T-helper 2 cell treated with Interferon-gamma antibody and Interleukin-4, amounts not matched to agents 5 μg/mL and 100 μg/mL, for 36 hours (primary cell): Measurements from ENCODE around the gene MAZ.

Source experiments
- DNase-seq: peaks from one replicate; pipeline ENCODE4 v3.0.0; 2021; ENCODE audit warnings: low spot score
- H3K27ac Mint-ChIP-seq: one replicate; pipeline ENCODE4 v1.8.0; 2021; ENCODE audit warnings: mild to moderate bottlenecking, mixed read lengths
- H3K27me3 Mint-ChIP-seq: one replicate; pipeline ENCODE4 v1.8.0; 2021; ENCODE audit warnings: low read depth, mixed read lengths
- H3K36me3 Mint-ChIP-seq: one replicate; pipeline ENCODE4 v1.8.0; 2021; ENCODE audit warnings: low read depth, mixed read lengths
- H3K4me1 Mint-ChIP-seq: one replicate; pipeline ENCODE4 v1.8.0; 2021; ENCODE audit warnings: low read depth, mixed read lengths
- H3K4me3 Mint-ChIP-seq: one replicate; pipeline ENCODE4 v1.8.0; 2022; ENCODE audit warnings: mild to moderate bottlenecking, moderate library complexity, mixed read lengths
- H3K9me3 Mint-ChIP-seq: one replicate; pipeline ENCODE4 v1.8.0; 2021; ENCODE audit warnings: mixed read lengths

Gene MAZ

DNA sequence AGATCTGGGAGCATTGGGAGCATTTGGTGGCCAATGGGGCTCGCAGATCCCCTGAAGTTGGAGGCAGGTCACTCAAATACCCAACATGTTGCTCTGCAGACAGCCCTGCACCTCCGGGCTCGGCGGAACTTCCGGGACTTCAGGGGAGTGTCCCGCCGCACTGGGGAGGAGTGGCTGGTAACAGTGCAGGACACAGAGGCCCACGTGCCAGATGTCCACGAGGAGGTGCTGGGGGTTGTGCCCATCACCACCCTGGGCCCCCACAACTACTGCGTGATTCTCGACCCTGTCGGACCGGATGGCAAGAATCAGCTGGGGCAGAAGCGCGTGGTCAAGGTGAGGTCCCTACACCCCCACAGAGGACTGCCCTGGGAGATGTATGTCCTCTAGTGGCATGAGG is 30.3 kb downstream of the MAZ start:
- Mint-ChIP-seq H3K27ac (no peak overlapping the region), H3K9me3 (no peaks in the 10 kb centered on the region), H3K27me3 (no peaks in the 10 kb centered on the region), H3K36me3 (peaks cover 42% of the 10 kb centered on the region), H3K4me1 (no peaks in the 10 kb centered on the region), H3K4me3 (no peak overlapping the region)
- no peak for DNase-seq

DNA sequence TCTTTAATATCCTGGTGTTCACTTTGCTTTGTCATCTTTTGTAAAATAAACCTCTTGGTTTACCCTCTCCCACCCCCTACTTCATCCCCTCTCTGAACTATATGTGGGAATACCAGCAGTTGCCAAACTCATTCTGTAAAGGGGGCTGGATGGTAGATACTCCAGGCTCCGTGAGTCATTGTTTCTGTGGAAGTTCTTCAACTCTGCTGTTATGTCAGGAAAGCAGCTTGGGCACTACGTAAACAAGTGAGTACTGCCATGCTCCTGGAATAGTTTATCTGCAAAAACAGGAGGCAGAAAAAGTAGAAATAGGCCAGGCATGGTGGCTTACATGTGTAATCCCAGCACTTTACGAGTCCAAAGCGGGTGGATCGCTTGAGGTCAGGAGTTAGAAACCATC is 31.5 kb downstream of the MAZ start:
- H3K36me3 Mint-ChIP-seq = peaks cover 41% of the 10 kb centered on the region
- H3K9me3 Mint-ChIP-seq = no peaks in the 10 kb centered on the region
- H3K27me3 Mint-ChIP-seq = no peaks in the 10 kb centered on the region
- H3K4me3 Mint-ChIP-seq = no peak overlapping the region
- no peak overlapping the region for H3K27ac Mint-ChIP-seq
- H3K4me1 Mint-ChIP-seq = no peaks in the 10 kb centered on the region
- no peak for DNase-seq

DNA sequence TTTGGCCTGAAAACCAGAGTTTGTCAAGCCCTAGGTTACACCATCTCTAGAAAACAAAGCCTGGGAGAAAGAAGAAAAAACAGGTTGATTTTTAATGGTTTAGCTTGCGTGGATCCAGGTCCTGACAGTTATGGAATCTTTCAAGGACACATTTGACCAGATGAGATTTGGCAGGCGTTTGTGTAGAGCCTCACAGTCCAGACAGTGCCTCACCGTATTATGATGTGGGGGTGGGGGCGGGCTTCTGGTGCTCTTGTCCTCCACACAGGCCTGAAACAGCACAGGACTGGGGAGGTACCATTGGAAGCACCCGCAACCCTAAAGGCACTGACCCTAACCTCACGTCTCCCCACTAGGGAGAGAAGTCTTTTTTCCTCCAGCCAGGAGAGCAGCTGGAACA is 33.5 kb downstream of the MAZ start:
- H3K4me3 Mint-ChIP-seq = no peak overlapping the region
- no peaks in the 10 kb centered on the region for H3K9me3 Mint-ChIP-seq
- peaks cover 42% of the 10 kb centered on the region for H3K36me3 Mint-ChIP-seq
- H3K4me1 Mint-ChIP-seq = no peaks in the 10 kb centered on the region
- H3K27ac Mint-ChIP-seq = no peak overlapping the region
- H3K27me3 Mint-ChIP-seq = no peaks in the 10 kb centered on the region
- DNase-seq = no peak

DNA sequence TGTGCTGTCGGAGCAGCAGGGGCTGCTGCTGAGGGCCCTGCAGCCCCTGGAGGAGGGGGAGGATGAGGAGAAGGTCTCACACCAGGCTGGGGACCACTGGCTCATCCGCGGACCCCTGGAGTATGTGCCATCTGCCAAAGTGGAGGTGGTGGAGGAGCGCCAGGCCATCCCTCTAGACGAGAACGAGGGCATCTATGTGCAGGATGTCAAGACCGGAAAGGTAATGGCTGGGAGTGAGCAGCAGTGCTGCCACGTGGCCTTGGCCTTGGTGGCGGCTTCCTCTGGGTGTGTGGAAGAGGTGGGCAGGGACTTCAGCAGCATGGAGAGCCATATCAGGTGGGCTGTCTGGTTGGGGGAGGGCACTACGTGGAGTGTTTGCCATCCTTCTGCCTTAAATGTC is 33.9 kb downstream of the MAZ start:
- Mint-ChIP-seq H3K27ac (no peak overlapping the region), H3K36me3 (peaks cover 44% of the 10 kb centered on the region), H3K4me1 (no peaks in the 10 kb centered on the region), H3K27me3 (no peaks in the 10 kb centered on the region), H3K4me3 (no peak overlapping the region), H3K9me3 (no peaks in the 10 kb centered on the region)
- no peak for DNase-seq

DNA sequence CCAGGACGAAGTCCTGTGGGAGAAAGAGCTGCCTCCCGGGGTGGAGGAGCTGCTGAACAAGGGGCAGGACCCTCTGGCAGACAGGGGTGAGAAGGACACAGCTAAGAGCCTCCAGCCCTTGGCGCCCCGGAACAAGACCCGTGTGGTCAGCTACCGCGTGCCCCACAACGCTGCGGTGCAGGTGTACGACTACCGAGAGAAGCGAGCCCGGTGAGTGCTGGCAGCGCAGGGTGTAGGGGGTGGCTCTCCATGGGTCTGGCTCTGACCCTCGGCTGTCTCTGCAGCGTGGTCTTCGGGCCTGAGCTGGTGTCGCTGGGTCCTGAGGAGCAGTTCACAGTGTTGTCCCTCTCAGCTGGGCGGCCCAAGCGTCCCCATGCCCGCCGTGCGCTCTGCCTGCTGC is 35.3 kb downstream of the MAZ start:
- Mint-ChIP-seq H3K4me3 (no peak overlapping the region), H3K27me3 (no peaks in the 10 kb centered on the region), H3K4me1 (no peaks in the 10 kb centered on the region), H3K9me3 (no peaks in the 10 kb centered on the region), H3K36me3 (peaks cover 46% of the 10 kb centered on the region), H3K27ac (no peak overlapping the region)
- DNase-seq = no peak

DNA sequence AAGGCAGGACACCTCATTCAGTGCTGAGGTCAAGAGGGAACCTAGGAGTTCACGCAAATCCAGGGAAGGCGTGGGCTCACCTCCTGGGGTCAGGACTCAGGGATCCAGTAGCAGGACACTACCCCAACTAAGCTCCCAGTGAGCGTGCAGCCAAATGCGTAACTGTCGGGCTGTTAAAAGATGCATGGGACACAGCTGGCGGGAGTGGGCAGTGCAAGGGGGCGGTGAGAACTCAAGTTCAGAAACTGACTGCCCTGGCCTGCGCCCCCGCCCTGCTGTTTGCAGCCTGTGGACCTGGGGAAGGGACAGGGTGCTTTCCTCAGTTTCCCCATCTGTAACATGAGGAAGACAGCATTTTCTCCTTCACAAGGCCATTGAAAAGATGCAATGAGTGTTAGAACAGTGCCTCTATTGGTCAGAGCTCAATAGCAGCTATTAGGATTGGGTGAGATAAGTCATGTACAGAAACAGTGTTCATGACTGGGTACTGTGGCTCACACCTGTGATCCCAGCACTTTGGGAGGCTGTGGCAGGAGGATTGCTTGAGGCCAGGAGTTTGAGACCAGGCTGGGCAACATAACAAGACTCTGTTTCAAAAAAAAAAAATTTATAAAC is 36.5 kb downstream of the MAZ start:
- Mint-ChIP-seq H3K36me3 (peaks cover 44% of the 10 kb centered on the region), H3K27me3 (no peaks in the 10 kb centered on the region), H3K4me1 (no peaks in the 10 kb centered on the region), H3K4me3 (no peak overlapping the region), H3K27ac (no peak overlapping the region), H3K9me3 (no peaks in the 10 kb centered on the region)
- no peak for DNase-seq

DNA sequence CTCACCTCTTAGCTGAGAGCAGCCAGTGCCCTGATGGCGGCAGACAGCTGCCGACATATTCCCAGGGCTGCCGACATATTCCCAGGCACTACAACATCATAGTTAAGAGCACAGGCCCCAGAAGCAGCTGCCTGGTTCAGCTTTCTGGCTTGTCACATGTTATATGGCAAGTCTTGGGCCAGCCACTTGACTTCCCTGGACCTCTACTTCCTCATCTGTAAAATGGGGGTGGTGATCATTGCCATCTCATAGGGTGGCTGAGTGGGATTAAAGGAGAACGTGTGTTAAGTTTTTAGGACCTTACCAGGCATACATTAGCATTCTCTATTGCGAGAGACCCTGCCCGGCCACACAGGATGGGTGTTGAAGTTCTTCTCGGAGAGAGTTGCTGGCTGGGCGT is 37.6 kb downstream of the MAZ start:
- Mint-ChIP-seq H3K9me3 (no peaks in the 10 kb centered on the region), H3K4me3 (no peak overlapping the region), H3K4me1 (peaks cover 1% of the 10 kb centered on the region), H3K27me3 (no peaks in the 10 kb centered on the region), H3K36me3 (peaks cover 47% of the 10 kb centered on the region), H3K27ac (no peak overlapping the region)
- no peak for DNase-seq

DNA sequence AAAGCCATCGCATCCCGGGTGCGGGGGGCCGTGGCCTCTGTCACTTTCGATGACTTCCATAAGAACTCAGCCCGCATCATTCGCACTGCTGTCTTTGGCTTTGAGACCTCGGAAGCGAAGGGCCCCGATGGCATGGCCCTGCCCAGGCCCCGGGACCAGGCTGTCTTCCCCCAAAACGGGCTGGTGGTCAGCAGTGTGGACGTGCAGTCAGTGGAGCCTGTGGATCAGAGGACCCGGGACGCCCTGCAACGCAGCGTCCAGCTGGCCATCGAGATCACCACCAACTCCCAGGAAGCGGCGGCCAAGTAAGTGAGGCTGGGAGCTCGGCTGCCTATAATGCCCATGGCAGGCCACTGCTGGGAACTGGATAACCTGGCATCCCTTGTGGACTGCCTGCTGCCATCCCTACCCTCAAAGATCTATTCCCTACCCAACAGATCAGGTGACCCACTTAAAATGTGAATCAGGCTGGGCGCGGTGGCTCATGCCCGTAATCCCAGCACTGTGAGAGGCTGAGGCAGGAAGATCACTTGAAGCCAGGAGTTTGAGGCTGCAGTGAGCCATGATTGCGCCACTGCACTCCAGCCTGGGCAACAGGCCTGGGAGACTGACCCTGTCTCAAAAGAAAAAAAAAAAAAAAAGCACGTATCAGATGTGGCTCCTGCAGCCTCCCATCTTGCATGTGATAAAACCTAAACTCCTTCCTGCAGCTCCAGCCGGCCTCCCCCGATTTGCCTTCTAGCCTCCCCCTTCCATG is 38.4 kb downstream of the MAZ start:
- DNase-seq = no peak
- Mint-ChIP-seq H3K4me3 (no peak overlapping the region), H3K4me1 (peaks cover 1% of the 10 kb centered on the region), H3K27ac (no peak overlapping the region), H3K9me3 (no peaks in the 10 kb centered on the region), H3K36me3 (peaks cover 42% of the 10 kb centered on the region), H3K27me3 (no peaks in the 10 kb centered on the region)

DNA sequence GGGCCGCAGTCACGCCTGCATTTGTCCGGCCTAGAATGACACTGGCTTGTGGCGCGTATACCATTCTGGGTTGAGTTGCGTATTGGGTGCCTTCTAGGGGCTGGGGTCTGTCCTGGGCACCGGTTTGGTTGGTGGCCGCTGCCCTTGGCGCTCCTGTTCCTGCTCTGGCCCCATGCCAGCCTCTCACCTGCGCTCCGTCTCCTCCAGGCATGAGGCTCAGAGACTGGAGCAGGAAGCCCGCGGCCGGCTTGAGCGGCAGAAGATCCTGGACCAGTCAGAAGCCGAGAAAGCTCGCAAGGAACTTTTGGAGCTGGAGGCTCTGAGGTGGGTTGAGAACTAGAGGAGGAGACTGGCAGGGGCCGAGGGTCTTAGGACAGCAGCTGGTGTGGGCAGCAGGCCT is 39.3 kb downstream of the MAZ start:
- H3K9me3 Mint-ChIP-seq = no peaks in the 10 kb centered on the region
- no peak for DNase-seq
- peaks cover 44% of the 10 kb centered on the region for H3K36me3 Mint-ChIP-seq
- no peak overlapping the region for H3K27ac Mint-ChIP-seq
- H3K4me1 Mint-ChIP-seq = peaks cover 1% of the 10 kb centered on the region
- H3K27me3 Mint-ChIP-seq = no peaks in the 10 kb centered on the region
- no peak overlapping the region for H3K4me3 Mint-ChIP-seq

DNA sequence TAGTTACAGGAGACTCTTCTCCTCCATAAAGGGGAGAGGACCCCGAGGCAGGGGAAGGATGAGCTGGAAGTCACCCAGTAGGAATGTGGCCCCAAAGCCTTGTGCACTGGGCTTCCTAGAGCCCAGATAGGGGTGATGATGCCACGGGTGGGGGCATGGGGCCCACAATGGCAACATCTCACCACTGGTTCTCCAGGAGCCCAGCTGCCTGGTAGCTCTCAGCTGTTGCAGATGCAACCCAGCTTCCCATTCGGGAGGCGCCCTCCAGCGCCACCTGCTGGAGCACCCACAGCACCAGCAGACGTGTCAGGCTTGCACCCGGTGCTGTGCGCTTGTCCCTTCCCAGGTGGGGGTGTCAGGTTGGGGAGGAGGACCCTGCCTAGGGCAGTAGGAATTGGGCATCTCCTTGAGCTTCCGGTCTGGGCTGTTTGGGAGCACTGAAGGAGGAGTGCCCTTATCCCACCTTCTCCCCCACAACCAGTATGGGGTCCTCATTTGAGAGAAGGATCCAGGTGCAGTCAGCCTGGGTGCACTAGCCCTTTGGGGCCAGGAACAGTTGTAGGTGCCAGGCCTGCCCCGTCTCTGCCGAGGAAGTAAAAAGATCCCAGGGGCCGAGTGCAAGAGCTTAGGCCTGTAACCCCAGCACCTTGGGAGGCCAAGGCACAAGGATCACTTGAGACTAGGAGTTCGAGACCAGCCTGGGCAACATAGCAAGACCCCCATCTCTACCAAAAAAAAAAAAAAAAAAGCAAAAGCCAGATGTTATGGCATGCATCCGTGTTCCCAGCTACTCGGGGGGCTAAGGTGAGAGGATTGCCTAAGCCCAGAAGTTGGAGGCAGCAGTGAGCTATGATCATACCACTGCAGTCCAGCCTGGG is 42.3 kb downstream of the MAZ start:
- Mint-ChIP-seq H3K4me1 (peaks cover 1% of the 10 kb centered on the region), H3K4me3 (no peak overlapping the region), H3K27ac (no peak overlapping the region), H3K9me3 (no peaks in the 10 kb centered on the region), H3K27me3 (no peaks in the 10 kb centered on the region), H3K36me3 (peaks cover 34% of the 10 kb centered on the region)
- DNase-seq = peak; percentile 72

DNA sequence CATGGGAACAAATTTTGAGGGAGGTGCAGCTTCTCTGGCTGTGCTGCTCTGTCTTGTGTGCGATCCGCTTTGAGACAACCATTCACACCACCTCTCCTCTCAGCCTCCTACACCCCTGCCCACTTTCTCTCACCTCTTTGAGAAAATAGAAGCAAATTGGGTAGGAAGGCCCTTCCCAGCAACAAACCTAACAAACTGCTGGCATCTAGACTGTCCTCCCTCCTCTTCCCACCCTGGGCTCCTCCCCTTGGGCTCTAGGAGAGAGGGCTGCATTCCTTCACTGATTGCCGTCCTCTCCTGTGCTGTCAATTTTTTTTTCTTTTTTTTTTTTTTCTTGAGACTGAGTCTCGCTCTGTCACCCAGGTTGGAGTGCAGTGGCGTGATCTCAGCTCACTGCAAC is 43.2 kb downstream of the MAZ start:
- Mint-ChIP-seq H3K36me3 (peaks cover 27% of the 10 kb centered on the region), H3K4me1 (peaks cover 1% of the 10 kb centered on the region), H3K4me3 (no peak overlapping the region), H3K27me3 (no peaks in the 10 kb centered on the region), H3K9me3 (no peaks in the 10 kb centered on the region), H3K27ac (no peak overlapping the region)
- no peak for DNase-seq

DNA sequence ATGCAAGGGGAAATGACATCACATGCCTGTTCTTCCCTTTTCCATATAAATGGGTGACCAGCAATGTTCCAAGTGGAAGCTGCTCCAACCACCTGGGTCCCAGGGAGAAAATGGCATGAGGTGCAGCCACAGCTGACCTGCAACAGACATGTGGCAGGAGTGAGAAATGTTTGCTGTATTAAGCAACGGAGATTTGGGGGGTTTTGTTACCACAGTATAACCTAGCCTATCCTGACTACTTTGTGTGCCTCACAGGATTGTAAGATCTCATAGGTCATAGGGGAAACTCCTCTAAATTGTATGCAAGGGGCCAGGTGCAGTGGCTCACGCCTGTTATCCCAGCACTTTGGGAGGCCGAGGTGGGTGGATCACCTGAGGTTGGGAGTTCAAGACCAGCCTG is 44.7 kb downstream of the MAZ start:
- Mint-ChIP-seq H3K27me3 (no peaks in the 10 kb centered on the region), H3K36me3 (peaks cover 16% of the 10 kb centered on the region), H3K9me3 (no peaks in the 10 kb centered on the region), H3K4me1 (peaks cover 1% of the 10 kb centered on the region), H3K4me3 (no peak overlapping the region), H3K27ac (no peak overlapping the region)
- no peak for DNase-seq

DNA sequence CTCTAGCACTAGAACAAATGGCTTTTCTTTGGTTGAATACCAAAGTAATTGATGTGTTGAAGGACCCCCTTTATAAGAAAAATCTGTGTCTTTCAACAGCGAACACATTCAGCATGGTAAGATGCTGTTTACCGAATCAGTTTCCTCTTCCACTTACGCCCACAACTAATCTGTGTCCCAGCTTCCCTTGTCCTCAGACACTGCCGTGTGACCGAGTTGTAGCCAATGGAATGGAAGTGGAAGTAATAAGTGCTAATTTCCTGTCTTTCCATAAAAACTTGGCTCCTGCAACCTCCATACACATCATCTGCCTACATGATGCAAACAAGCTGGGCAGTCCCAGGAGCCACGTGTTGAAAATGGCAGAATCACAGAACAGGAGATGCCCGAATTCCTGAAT is 46.3 kb downstream of the MAZ start:
- DNase-seq = no peak
- H3K9me3 Mint-ChIP-seq = no peaks in the 10 kb centered on the region
- H3K27ac Mint-ChIP-seq = no peak overlapping the region
- H3K4me1 Mint-ChIP-seq = peaks cover 1% of the 10 kb centered on the region
- no peak overlapping the region for H3K4me3 Mint-ChIP-seq
- no peaks in the 10 kb centered on the region for H3K27me3 Mint-ChIP-seq
- H3K36me3 Mint-ChIP-seq = peaks cover 9% of the 10 kb centered on the region

DNA sequence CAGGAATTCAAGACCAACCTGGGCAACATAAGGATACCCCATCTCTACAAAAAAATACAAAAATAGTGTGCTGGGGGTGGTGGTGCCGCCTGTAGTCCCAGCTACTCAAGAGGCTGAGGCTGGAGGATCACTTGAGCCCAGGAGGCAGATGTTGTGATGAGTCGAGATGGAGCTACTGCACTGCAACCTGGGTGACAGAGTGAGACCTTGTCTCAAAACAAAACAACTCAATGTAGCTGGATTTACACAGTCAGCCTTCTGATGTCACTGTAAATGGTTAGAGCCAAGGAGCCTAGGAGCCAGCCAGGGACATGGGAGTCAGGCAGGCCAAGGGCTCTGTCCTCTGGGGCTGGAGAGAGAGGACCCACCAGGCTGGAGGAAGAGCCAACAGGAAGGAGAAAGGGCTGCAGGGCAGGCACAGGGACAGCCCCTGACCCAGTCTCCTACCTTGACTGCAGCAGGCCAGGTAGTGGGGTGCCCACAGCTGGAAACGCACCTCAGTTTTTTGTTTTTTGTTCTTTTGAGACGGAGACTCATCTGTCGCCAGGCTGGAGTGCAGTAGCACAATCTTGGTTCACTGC is 48.3 kb downstream of the MAZ start:
- no peak overlapping the region for H3K27ac Mint-ChIP-seq
- no peaks in the 10 kb centered on the region for H3K9me3 Mint-ChIP-seq
- no peak for DNase-seq
- H3K36me3 Mint-ChIP-seq = peaks cover 18% of the 10 kb centered on the region
- H3K4me1 Mint-ChIP-seq = no peaks in the 10 kb centered on the region
- no peak overlapping the region for H3K4me3 Mint-ChIP-seq
- H3K27me3 Mint-ChIP-seq = no peaks in the 10 kb centered on the region
